ENCODE data around the gene C1orf198. TPM values are rescaled to one million over a fixed set of nuclear protein-coding genes. Genes with fewer than 3 reads are reported as not detected.
A peak's percentile ranks its signal among the peaks of the same experiment; 100 is the strongest.

Gene C1orf198
- polyA plus RNA-seq, 1 donor (not counting 4 experiments of a cell fraction or from before 2014, with no cell fraction given) = 6.8 TPM

GRCh38 chr1:230798491-230798890 lies 69.8 kb downstream of the C1orf198 start:
- H3K4me3 ChIP-seq (ENCODE audit: control insufficient read depth in 2 of 3, extremely low read depth in 1 of 3, insufficient read depth in 2 of 3, low read depth in 1 of 3, low read length in 3 of 3) = no peak overlapping the region
- H3K4me2 ChIP-seq (ENCODE audit: control insufficient read depth, extremely low read depth, insufficient read depth, low read depth, low read length) = no peak overlapping the region
- no peak for FAIRE-seq
- no peak for DNase-seq (ENCODE audit: low read depth, low spot score)
- TF ChIP-seq CTCF (optimal IDR thresholded peaks at IDR 0.05 in 1 of 3, IDR thresholded peaks at IDR 0.05 in 1 of 3, conservative IDR thresholded peaks at IDR 0.05 in 1 of 3; ENCODE audit: extremely low read depth in 1 of 3, insufficient read depth in 2 of 3, low read length in 3 of 3) (no peak), EZH2 (IDR thresholded peaks at IDR 0.05; ENCODE audit: low read length) (no peak)
- no peak overlapping the region for H2AFZ ChIP-seq (ENCODE audit: control insufficient read depth, low read length)
- no peaks in the 10 kb centered on the region for H3K4me1 ChIP-seq (ENCODE audit: control insufficient read depth, extremely low read depth, insufficient read depth, low read length)
- no peak overlapping the region for H3K9ac ChIP-seq (ENCODE audit: control insufficient read depth, extremely low read depth, insufficient read depth, low read length)
- H3K79me2 ChIP-seq (ENCODE audit: control insufficient read depth, insufficient read depth, low read length) = no peaks in the 10 kb centered on the region
- H4K20me1 ChIP-seq (ENCODE audit: control insufficient read depth, extremely low read depth, insufficient read depth, low read length) = no peaks in the 10 kb centered on the region
- H3K27ac ChIP-seq (ENCODE audit: control insufficient read depth, insufficient read depth, low read length) = no peak overlapping the region
- no peaks in the 10 kb centered on the region for H3K9me3 ChIP-seq (ENCODE audit: control insufficient read depth, low read depth, low read length)
- dilution Hi-C loops (cut with MboI; ENCODE audit: extremely low pct_ligation_motif_present, low sequenced_read_pairs) = no loop called here
- no peaks in the 10 kb centered on the region for H3K36me3 ChIP-seq (ENCODE audit: control insufficient read depth in 2 of 2, extremely low read depth in 1 of 2, insufficient read depth in 2 of 2, low read length in 2 of 2)
- H3K27me3 ChIP-seq (ENCODE audit: control insufficient read depth, extremely low read depth, insufficient read depth, low read length) = no peaks in the 10 kb centered on the region
- no peaks in the 10 kb centered on the region for H3K9me1 ChIP-seq (ENCODE audit: control insufficient read depth, extremely low read depth, insufficient read depth, low read length)

- no peak overlapping the region for H3K9ac ChIP-seq (ENCODE audit: control insufficient read depth, extremely low read depth, insufficient read depth, low read length)
- H3K4me3 ChIP-seq (ENCODE audit: control insufficient read depth in 2 of 3, extremely low read depth in 1 of 3, insufficient read depth in 2 of 3, low read depth in 1 of 3, low read length in 3 of 3) = no peak overlapping the region
- no peak for TF ChIP-seq EZH2 (IDR thresholded peaks at IDR 0.05; ENCODE audit: low read length)
- peak; percentile 43 to 79 (median 68) for TF ChIP-seq CTCF (optimal IDR thresholded peaks at IDR 0.05 in 1 of 3, IDR thresholded peaks at IDR 0.05 in 1 of 3, conservative IDR thresholded peaks at IDR 0.05 in 1 of 3; ENCODE audit: extremely low read depth in 1 of 3, insufficient read depth in 2 of 3, low read length in 3 of 3)
- no peak overlapping the region for H3K4me2 ChIP-seq (ENCODE audit: control insufficient read depth, extremely low read depth, insufficient read depth, low read depth, low read length)
- no peak overlapping the region for H2AFZ ChIP-seq (ENCODE audit: control insufficient read depth, low read length)
- H3K9me1 ChIP-seq (ENCODE audit: control insufficient read depth, extremely low read depth, insufficient read depth, low read length) = no peaks in the 10 kb centered on the region
- no peak for FAIRE-seq
- no peaks in the 10 kb centered on the region for H4K20me1 ChIP-seq (ENCODE audit: control insufficient read depth, extremely low read depth, insufficient read depth, low read length)
- H3K79me2 ChIP-seq (ENCODE audit: control insufficient read depth, insufficient read depth, low read length) = no peaks in the 10 kb centered on the region
- dilution Hi-C loops (cut with MboI; ENCODE audit: extremely low pct_ligation_motif_present, low sequenced_read_pairs) = no loop called here
- no peaks in the 10 kb centered on the region for H3K27me3 ChIP-seq (ENCODE audit: control insufficient read depth, extremely low read depth, insufficient read depth, low read length)
- H3K9me3 ChIP-seq (ENCODE audit: control insufficient read depth, low read depth, low read length) = no peaks in the 10 kb centered on the region
- no peaks in the 10 kb centered on the region for H3K4me1 ChIP-seq (ENCODE audit: control insufficient read depth, extremely low read depth, insufficient read depth, low read length)
- H3K27ac ChIP-seq (ENCODE audit: control insufficient read depth, insufficient read depth, low read length) = no peak overlapping the region
- H3K36me3 ChIP-seq (ENCODE audit: control insufficient read depth in 2 of 2, extremely low read depth in 1 of 2, insufficient read depth in 2 of 2, low read length in 2 of 2) = no peaks in the 10 kb centered on the region
- DNase-seq (ENCODE audit: low read depth, low spot score) = no peak
Measured at GRCh38 chr1:230797942-230798365, 70.4 kb downstream of the C1orf198 start.

All from keratinocyte (primary cell).